ENCODE results near the gene MFN1. TPM values are rescaled to one million over a fixed set of nuclear protein-coding genes. Genes with fewer than 3 reads are reported as not detected.

MFN1 gene
- total RNA-seq, 3 donors from 2014 or later (not counting 1 experiment from before 2014, with no cell fraction given): 42.4 to 52.9 (median 47.2) TPM

GRCh38 chr3:179398574-179399231, 51.2 kb downstream of the MFN1 start:
- Histone ChIP-seq H3K27me3 (ENCODE audit: control insufficient read depth, insufficient read depth, low read length) (no peaks in the 10 kb centered on the region), H3K4me1 (ENCODE audit: control insufficient read depth, insufficient read depth, low read length) (no peaks in the 10 kb centered on the region), H3K27ac (ENCODE audit: low read length) (no peak overlapping the region), H3K36me3 (ENCODE audit: control insufficient read depth, insufficient read depth, low read length) (peaks cover 33% of the 10 kb centered on the region), H3K4me3 (ENCODE audit: low read length) (no peak overlapping the region), H3K9me3 (ENCODE audit: control insufficient read depth, insufficient read depth, low read length) (no peaks in the 10 kb centered on the region)
- Mint-ChIP-seq H3K4me1 (no peaks in the 10 kb centered on the region), H3K9me3 (no peaks in the 10 kb centered on the region), H3K27ac (no peak overlapping the region), H3K36me3 (no peaks in the 10 kb centered on the region), H3K4me3 (no peak overlapping the region), H3K27me3 (ENCODE audit: low read depth in 2 of 2) (no peaks in the 10 kb centered on the region)
- no peak for TF ChIP-seq CTCF (IDR thresholded peaks at IDR 0.05)
- DNase-seq: no peak
- ATAC-seq: no peak
- intact Hi-C loops (cut with micrococcal nuclease): no loop called here
- WGBS (ENCODE audit: insufficient coverage): no CpG with 5 or more reads among the region's 2 CpGs

- 97% methylated on average over 3 of the region's 3 CpGs for WGBS (ENCODE audit: insufficient coverage)
- Histone ChIP-seq H3K9me3 (ENCODE audit: control insufficient read depth, insufficient read depth, low read length) (no peaks in the 10 kb centered on the region), H3K4me3 (ENCODE audit: low read length) (no peak overlapping the region), H3K27ac (ENCODE audit: low read length) (no peak overlapping the region), H3K27me3 (ENCODE audit: control insufficient read depth, insufficient read depth, low read length) (no peaks in the 10 kb centered on the region), H3K36me3 (ENCODE audit: control insufficient read depth, insufficient read depth, low read length) (peaks cover 13% of the 10 kb centered on the region), H3K4me1 (ENCODE audit: control insufficient read depth, insufficient read depth, low read length) (no peaks in the 10 kb centered on the region)
- ATAC-seq (no peak), DNase-seq (no peak)
- no peaks in the 10 kb centered on the region for H3K36me3 Mint-ChIP-seq
- no peak overlapping the region for H3K4me3 Mint-ChIP-seq
- H3K9me3 Mint-ChIP-seq: no peaks in the 10 kb centered on the region
- no peaks in the 10 kb centered on the region for H3K27me3 Mint-ChIP-seq (ENCODE audit: low read depth in 2 of 2)
- no peak overlapping the region for H3K27ac Mint-ChIP-seq
- intact Hi-C loops (cut with micrococcal nuclease): no loop called here
- no peaks in the 10 kb centered on the region for H3K4me1 Mint-ChIP-seq
- no peak for TF ChIP-seq CTCF (IDR thresholded peaks at IDR 0.05)
These were observed 54.1 kb downstream of the MFN1 start for GRCh38 chr3:179401561-179401960.

DNA sequence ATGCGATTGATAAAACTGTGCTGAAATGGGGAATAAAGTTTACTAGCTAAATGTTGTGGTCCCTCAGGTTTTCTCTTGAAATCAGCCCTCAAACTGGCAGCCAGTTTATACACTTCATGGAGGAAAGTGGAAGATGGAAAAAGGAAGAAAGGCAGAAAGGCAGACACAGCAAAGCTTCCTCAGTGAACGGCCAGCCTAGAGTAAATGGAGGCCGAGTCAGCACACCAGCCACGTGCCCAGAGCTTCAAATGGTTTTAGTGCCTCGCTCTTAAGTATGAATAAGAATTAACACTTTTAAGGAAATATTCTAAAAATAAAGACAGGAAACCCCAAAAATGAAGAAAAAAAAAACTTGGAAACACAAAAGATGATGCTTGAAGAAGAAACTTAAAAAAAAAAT, 55.5 kb downstream of the MFN1 start:
- DNase-seq (no peak), ATAC-seq (no peak)
- Histone ChIP-seq H3K9me3 (ENCODE audit: control insufficient read depth, insufficient read depth, low read length) (no peaks in the 10 kb centered on the region), H3K36me3 (ENCODE audit: control insufficient read depth, insufficient read depth, low read length) (peaks cover 7% of the 10 kb centered on the region), H3K27ac (ENCODE audit: low read length) (no peak overlapping the region), H3K4me3 (ENCODE audit: low read length) (no peak overlapping the region), H3K27me3 (ENCODE audit: control insufficient read depth, insufficient read depth, low read length) (no peaks in the 10 kb centered on the region), H3K4me1 (ENCODE audit: control insufficient read depth, insufficient read depth, low read length) (no peaks in the 10 kb centered on the region)
- TF ChIP-seq CTCF (IDR thresholded peaks at IDR 0.05): no peak
- H3K27ac Mint-ChIP-seq: no peak overlapping the region
- no peaks in the 10 kb centered on the region for H3K4me1 Mint-ChIP-seq
- no peaks in the 10 kb centered on the region for H3K36me3 Mint-ChIP-seq
- intact Hi-C loops (cut with micrococcal nuclease): no loop called here
- H3K9me3 Mint-ChIP-seq: no peaks in the 10 kb centered on the region
- no peak overlapping the region for H3K4me3 Mint-ChIP-seq
- H3K27me3 Mint-ChIP-seq (ENCODE audit: low read depth in 2 of 2): no peaks in the 10 kb centered on the region
- 95% methylated on average over 3 of the region's 5 CpGs for WGBS (ENCODE audit: insufficient coverage)

DNA sequence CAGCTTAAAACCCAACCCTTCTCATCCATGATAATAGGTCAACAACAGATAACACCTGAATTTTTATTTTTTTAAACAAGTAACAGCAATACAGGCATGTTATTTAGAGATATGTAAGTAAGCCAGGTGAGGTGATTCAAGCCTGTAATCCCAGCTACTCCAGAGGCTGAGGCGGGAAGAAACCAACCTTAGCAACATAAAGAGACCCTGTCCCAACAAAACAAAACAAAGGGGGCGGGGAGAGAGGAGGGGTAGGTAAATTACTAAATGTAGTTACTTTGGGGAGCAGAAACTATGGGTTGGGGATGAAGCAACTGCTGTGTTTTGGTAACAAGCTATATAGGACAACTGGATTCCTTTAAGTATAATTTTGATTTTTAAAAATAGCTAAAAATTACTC, 56.8 kb downstream of the MFN1 start:
- Mint-ChIP-seq H3K4me1 (no peaks in the 10 kb centered on the region), H3K4me3 (no peak overlapping the region), H3K27ac (no peak overlapping the region), H3K27me3 (ENCODE audit: low read depth in 2 of 2) (no peaks in the 10 kb centered on the region), H3K9me3 (no peaks in the 10 kb centered on the region), H3K36me3 (no peaks in the 10 kb centered on the region)
- no peak for ATAC-seq
- TF ChIP-seq CTCF (IDR thresholded peaks at IDR 0.05): no peak
- no peak for DNase-seq
- no peak overlapping the region for H3K4me3 ChIP-seq (ENCODE audit: low read length)
- H3K27ac ChIP-seq (ENCODE audit: low read length): no peak overlapping the region
- WGBS (ENCODE audit: insufficient coverage): no CpG with 5 or more reads among the region's 2 CpGs
- no peaks in the 10 kb centered on the region for H3K4me1 ChIP-seq (ENCODE audit: control insufficient read depth, insufficient read depth, low read length)
- intact Hi-C loops (cut with micrococcal nuclease): no loop called here
- no peaks in the 10 kb centered on the region for H3K27me3 ChIP-seq (ENCODE audit: control insufficient read depth, insufficient read depth, low read length)
- peaks cover 5% of the 10 kb centered on the region for H3K36me3 ChIP-seq (ENCODE audit: control insufficient read depth, insufficient read depth, low read length)
- H3K9me3 ChIP-seq (ENCODE audit: control insufficient read depth, insufficient read depth, low read length): no peaks in the 10 kb centered on the region
